Measurements from ENCODE around the gene CCDC78. TPM values are rescaled to one million over a fixed set of nuclear protein-coding genes. Genes with fewer than 3 reads are reported as not detected.

The CCDC78 gene
- total and polyA plus RNA-seq, 2 of the 4 experiments (the other 2 are of a cell fraction), result 0.54 to 4.6 TPM

DNA sequence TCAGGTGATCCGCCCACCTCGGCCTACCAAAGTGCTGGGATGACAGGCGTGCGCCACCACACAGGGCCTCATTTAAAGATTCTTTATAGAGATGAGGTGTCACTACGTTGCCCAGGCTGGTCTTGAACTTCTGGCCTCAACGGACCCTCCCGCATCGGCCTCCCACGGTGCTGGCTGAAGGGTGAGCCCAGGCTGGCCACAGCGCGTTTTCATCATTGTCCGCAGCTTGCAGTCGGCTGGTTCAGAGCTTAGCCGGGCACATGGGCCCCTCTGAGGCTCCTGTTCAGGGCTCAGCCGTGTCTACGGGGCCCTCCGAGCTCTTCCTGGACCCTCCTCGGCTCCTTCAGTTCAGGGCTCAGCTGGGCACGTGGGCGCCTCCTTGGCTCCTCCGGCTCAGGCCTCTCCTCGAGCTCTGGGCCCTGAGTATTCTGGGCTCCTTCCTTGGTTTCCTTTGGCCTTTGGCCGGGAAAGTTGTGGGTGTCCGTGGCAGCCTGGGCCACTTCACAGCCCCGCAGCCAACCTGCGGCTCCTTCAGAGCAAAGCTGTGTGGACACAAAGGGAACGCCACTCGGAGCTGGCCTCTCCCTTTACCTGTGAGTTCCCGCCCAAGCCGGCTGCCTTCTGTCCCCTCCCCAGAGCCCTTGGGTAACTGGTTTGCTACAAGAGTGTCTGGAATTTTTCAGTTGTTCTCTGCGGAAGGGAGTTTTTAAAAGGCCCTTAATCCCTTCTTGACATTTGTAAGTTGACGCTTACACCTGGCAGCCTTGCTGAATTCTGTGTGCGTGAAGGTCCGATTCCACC is 33.1 kb upstream of the CCDC78 start:
- no peaks in the 10 kb centered on the region for H4K20me1 ChIP-seq (ENCODE audit: insufficient read depth, low read length)
- no peak overlapping the region for H3K4me3 ChIP-seq (ENCODE audit: insufficient read depth, low read depth, low read length)
- no peak overlapping the region for H4K5ac ChIP-seq (ENCODE audit: low read depth, low read length)
- in situ Hi-C loops (cut with MboI; ENCODE audit: low sequenced_read_pairs) (no loop called here), intact Hi-C loops (cut with micrococcal nuclease) (no loop called here), dilution Hi-C loops (cut with HindIII; ENCODE audit: low sequenced_read_pairs, unreplicated experiment) (no loop called here)
- no peaks in the 10 kb centered on the region for H3K79me1 ChIP-seq (ENCODE audit: low read depth in 1 of 2, low read length in 2 of 2)
- H4K91ac ChIP-seq (ENCODE audit: insufficient read depth, low read depth, low read length), result no peak overlapping the region
- no peak overlapping the region for H2AFZ ChIP-seq (replicated peaks; ENCODE audit: low read length, poor library complexity)
- no peak overlapping the region for H2BK5ac ChIP-seq (ENCODE audit: low read depth, low read length, poor library complexity, severe bottlenecking)
- ATAC-seq (ENCODE audit: low read depth) (no peak), DNase-seq (no peak)
- H3K9me3 ChIP-seq (ENCODE audit: control insufficient read depth, insufficient read depth, low read length), result peaks cover 3% of the 10 kb centered on the region
- TF ChIP-seq RFX5 (IDR thresholded peaks at IDR 0.05; ENCODE audit: low read depth, low read length), result no peak
- TF ChIP-seq, protein P1, sequence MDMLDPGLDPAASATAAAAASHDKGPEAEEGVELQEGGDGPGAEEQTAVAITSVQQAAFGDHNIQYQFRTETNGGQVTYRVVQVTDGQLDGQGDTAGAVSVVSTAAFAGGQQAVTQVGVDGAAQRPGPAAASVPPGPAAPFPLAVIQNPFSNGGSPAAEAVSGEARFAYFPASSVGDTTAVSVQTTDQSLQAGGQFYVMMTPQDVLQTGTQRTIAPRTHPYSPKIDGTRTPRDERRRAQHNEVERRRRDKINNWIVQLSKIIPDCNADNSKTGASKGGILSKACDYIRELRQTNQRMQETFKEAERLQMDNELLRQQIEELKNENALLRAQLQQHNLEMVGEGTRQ (IDR thresholded peaks at IDR 0.05; ENCODE audit: low read depth, low read length), result no peak
- TF ChIP-seq, protein P2, sequence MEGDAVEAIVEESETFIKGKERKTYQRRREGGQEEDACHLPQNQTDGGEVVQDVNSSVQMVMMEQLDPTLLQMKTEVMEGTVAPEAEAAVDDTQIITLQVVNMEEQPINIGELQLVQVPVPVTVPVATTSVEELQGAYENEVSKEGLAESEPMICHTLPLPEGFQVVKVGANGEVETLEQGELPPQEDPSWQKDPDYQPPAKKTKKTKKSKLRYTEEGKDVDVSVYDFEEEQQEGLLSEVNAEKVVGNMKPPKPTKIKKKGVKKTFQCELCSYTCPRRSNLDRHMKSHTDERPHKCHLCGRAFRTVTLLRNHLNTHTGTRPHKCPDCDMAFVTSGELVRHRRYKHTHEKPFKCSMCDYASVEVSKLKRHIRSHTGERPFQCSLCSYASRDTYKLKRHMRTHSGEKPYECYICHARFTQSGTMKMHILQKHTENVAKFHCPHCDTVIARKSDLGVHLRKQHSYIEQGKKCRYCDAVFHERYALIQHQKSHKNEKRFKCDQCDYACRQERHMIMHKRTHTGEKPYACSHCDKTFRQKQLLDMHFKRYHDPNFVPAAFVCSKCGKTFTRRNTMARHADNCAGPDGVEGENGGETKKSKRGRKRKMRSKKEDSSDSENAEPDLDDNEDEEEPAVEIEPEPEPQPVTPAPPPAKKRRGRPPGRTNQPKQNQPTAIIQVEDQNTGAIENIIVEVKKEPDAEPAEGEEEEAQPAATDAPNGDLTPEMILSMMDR (conservative IDR thresholded peaks at IDR 0.05; ENCODE audit: low read depth, low read length), result no peak
- TF ChIP-seq MAFK (IDR thresholded peaks at IDR 0.05; ENCODE audit: low read depth, low read length), result no peak
- no peak for TF ChIP-seq CEBPB (IDR thresholded peaks at IDR 0.05; ENCODE audit: low read depth, low read length)
- TF ChIP-seq MXI1 (IDR thresholded peaks at IDR 0.05; ENCODE audit: borderline replicate concordance, low read depth, low read length), result no peak
- no peak for TF ChIP-seq RCOR1 (IDR thresholded peaks at IDR 0.05; ENCODE audit: insufficient replicate concordance, low read length)
- TF ChIP-seq POLR2A (IDR thresholded peaks at IDR 0.05; ENCODE audit: low read depth, low read length), result no peak
- TF ChIP-seq ELK1 (IDR thresholded peaks at IDR 0.05; ENCODE audit: borderline replicate concordance, low read depth, low read length), result no peak
- 78% methylated on average over 20 of the region's 34 CpGs; no CpG with 5 or more reads in 1 of the 2 experiments for WGBS, 2 experiments (ENCODE audit: extremely low coverage in 2 of 2, insufficient read length in 1 of 2)
- no peak overlapping the region for H3K27ac ChIP-seq (ENCODE audit: insufficient read depth, low read length)
- H4K8ac ChIP-seq (ENCODE audit: low read depth in 2 of 2, low read length in 2 of 2), result no peak overlapping the region
- H3K27me3 ChIP-seq (ENCODE audit: control insufficient read depth, insufficient read depth, low read length), result peaks cover 4% of the 10 kb centered on the region; the same call in 1 of the 2 replicates
- H2AK5ac ChIP-seq (ENCODE audit: low read depth, low read length), result no peak overlapping the region
- H3K4ac ChIP-seq (ENCODE audit: low read depth, low read length), result no peak overlapping the region
- CTCF ChIA-PET, result no interaction called here
- no peak overlapping the region for H3K4me2 ChIP-seq (ENCODE audit: low read depth, low read length)
- BruUV-seq (replicated peaks), result no TSS peak
- H2BK120ac ChIP-seq (ENCODE audit: low read depth, low read length), result no peak overlapping the region
- no peak overlapping the region for H2AK9ac ChIP-seq (replicated peaks; ENCODE audit: low read depth, low read length, poor library complexity)
- no peaks in the 10 kb centered on the region for H3K9me1 ChIP-seq (ENCODE audit: insufficient read depth, low read length)
- POLR2A ChIA-PET (ENCODE audit: unreplicated experiment), result interaction anchor here (0.5 kb wide), 1 partner anchor 222 kb away, joined by 5 read pairs; no protein-coding TSS in a partner anchor
- H3K36me3 ChIP-seq (ENCODE audit: control insufficient read depth, insufficient read depth, low read length), result no peaks in the 10 kb centered on the region
- H3K18ac ChIP-seq (ENCODE audit: low read depth, low read length), result no peak overlapping the region
- no peak overlapping the region for H3K14ac ChIP-seq (replicated peaks; ENCODE audit: low read depth, low read length)
- no peak overlapping the region for H3K23ac ChIP-seq (ENCODE audit: low read depth, low read length)
- H3K9ac ChIP-seq (ENCODE audit: low read depth, low read length), result no peak overlapping the region
- no peak overlapping the region for H2BK15ac ChIP-seq (ENCODE audit: low read depth, low read length)
- no peak overlapping the region for H2BK20ac ChIP-seq (ENCODE audit: low read depth, low read length)
- no peak overlapping the region for H3K56ac ChIP-seq (ENCODE audit: extremely low read depth, insufficient read depth, low read length)
- H3K4me1 ChIP-seq (ENCODE audit: control insufficient read depth, insufficient read depth, low read length), result no peaks in the 10 kb centered on the region

All from IMR-90 (cell line).